Hepatocyte (in vitro differentiated cells): ENCODE measurements around the gene ZMYM2. TPM values are rescaled to one million over a fixed set of nuclear protein-coding genes. Genes with fewer than 3 reads are reported as not detected.

Source experiments
- DNase-seq: peaks from one replicate; pipeline ENCODE4 v3.0.0-alpha.2; 2016; ENCODE audit warnings: low spot score
- H2AFZ ChIP-seq: fragments of 200-600 bp; sonication (generic); 2 replicates; pipeline ENCODE4 v1.6.0; 2016; ENCODE audit warnings: antibody characterized with exemption, mild to moderate bottlenecking
- H3K27ac ChIP-seq: fragments of 200-600 bp; sonication (generic); 2 replicates; pipeline ENCODE4 v1.5.1; 2016; ENCODE audit warnings: mild to moderate bottlenecking
- H3K27me3 ChIP-seq: fragments of 200-600 bp; sonication (generic); 2 replicates; pipeline ENCODE4 v1.6.1; 2016
- H3K36me3 ChIP-seq: fragments of 200-600 bp; sonication (generic); replicated peaks from 2 replicates; pipeline ENCODE4 v1.5.1; 2016; ENCODE audit warnings: low read depth; ENCODE audit not compliant: insufficient read depth
- H3K4me1 ChIP-seq: fragments of 200-600 bp; sonication (generic); 2 replicates; pipeline ENCODE4 v1.5.1; 2016; ENCODE audit warnings: mild to moderate bottlenecking, moderate library complexity; ENCODE audit not compliant: insufficient read depth
- H3K4me2 ChIP-seq: fragments of 200-600 bp; sonication (generic); 2 replicates; pipeline ENCODE4 v1.6.0; 2016
- H3K4me3 ChIP-seq: fragments of 200-600 bp; sonication (generic); 2 replicates; pipeline ENCODE4 v1.5.1; 2016; ENCODE audit warnings: mild to moderate bottlenecking
- H3K79me2 ChIP-seq: fragments of 200-600 bp; sonication (generic); 2 replicates; pipeline ENCODE4 v1.6.0; 2017; ENCODE audit warnings: mild to moderate bottlenecking
- H3K9me2 ChIP-seq: fragments of 200-600 bp; sonication (generic); replicated peaks from 2 replicates; pipeline ENCODE4 v1.6.0; 2017; ENCODE audit warnings: mild to moderate bottlenecking; ENCODE audit not compliant: insufficient read depth
- H3K9me3 ChIP-seq: fragments of 200-600 bp; sonication (generic); 2 replicates; pipeline ENCODE4 v1.5.1; 2016; ENCODE audit warnings: low read depth, mild to moderate bottlenecking
- H4K20me1 ChIP-seq: fragments of 200-600 bp; sonication (generic); 2 replicates; pipeline ENCODE4 v1.6.0; 2016; ENCODE audit warnings: mild to moderate bottlenecking; ENCODE audit not compliant: insufficient read depth, poor library complexity, severe bottlenecking
- CTCF ChIP-seq: fragments of 200-600 bp; sonication (generic); IDR thresholded peaks from 2 replicates; pipeline ENCODE4 v1.5.1; 2016; ENCODE audit warnings: antibody characterized with exemption, mild to moderate bottlenecking; ENCODE audit not compliant: poor library complexity
- EZH2 ChIP-seq: fragments of 200-600 bp; sonication (generic); IDR thresholded peaks from 2 replicates; pipeline ENCODE4 v1.6.1; 2016; ENCODE audit warnings: antibody characterized with exemption, mild to moderate bottlenecking, borderline replicate concordance
- EZH2phosphoT487 ChIP-seq: fragments of 200-600 bp; sonication (generic); IDR thresholded peaks from one replicate; pipeline ENCODE4 v1.6.1; 2018; ENCODE audit warnings: antibody characterized with exemption, mild to moderate bottlenecking, low read depth, moderate library complexity; ENCODE audit not compliant: unreplicated experiment, severe bottlenecking
- WGBS: methylation state at CpG from one replicate; pipeline ENCODE4 v1.1.6; 2016; ENCODE audit warnings: low lambda C conversion rate; ENCODE audit errors: missing lambda C conversion rate; 5-methylcytosine and 5-hydroxymethylcytosine counted together
- polyA plus RNA-seq: library from polyadenylated mRNA; unstranded; fragments of >200 nt; fragmentation: Nextera tagmentation; extraction: Ambion mirVana; gene quantifications from 2 replicates; pipeline ENCODE4 v1.2.1, GENCODE V29; 2016
- total RNA-seq: library from RNA; depleted of rRNA; stranded (reverse); fragments of >200 nt; gene quantifications from 2 replicates; pipeline ENCODE4 v1.2.3, GENCODE V29; 2014

ZMYM2 gene
- total and polyA plus RNA-seq, 2 experiments from 2014 or later = 25.2 to 91.1 TPM

- H2AFZ ChIP-seq = no peak overlapping the region
- H3K4me2 ChIP-seq = peak overlapping the region; percentile 99
- no peaks in the 10 kb centered on the region for H3K79me2 ChIP-seq
- no peak overlapping the region for H3K4me3 ChIP-seq
- no peaks in the 10 kb centered on the region for H3K9me3 ChIP-seq
- H3K27me3 ChIP-seq = no peaks in the 10 kb centered on the region
- no peaks in the 10 kb centered on the region for H3K36me3 ChIP-seq
- H3K27ac ChIP-seq = no peak overlapping the region
- no peak for DNase-seq
- TF ChIP-seq CTCF (no peak), EZH2phosphoT487 (no peak), EZH2 (no peak)
- 83% methylated on average over 16 of the region's 16 CpGs for WGBS
- no peaks in the 10 kb centered on the region for H4K20me1 ChIP-seq
- no peaks in the 10 kb centered on the region for H3K9me2 ChIP-seq
- H3K4me1 ChIP-seq = peaks cover 5% of the 10 kb centered on the region
Measured at GRCh38 chr13:20126541-20127261, 168.2 kb downstream of the ZMYM2 start.

DNA sequence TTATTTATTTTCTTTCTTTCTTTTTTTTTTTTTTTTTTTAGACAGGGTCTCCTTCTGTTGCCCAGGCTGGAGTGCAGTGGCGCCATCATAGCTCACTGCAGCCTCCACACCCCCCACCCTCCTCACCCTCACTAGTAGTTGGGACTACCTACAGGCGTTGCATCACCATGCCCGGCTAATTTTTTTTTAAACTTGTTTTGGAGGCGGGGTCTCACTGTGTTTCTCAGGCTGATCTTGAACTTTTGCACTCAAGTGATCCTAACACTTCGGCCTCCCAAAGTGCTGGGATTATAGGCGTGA lies 168.7 kb downstream of the ZMYM2 start:
- Histone ChIP-seq H3K27ac (peak overlapping the region; percentile 95), H2AFZ (peak overlapping the region; percentile 99), H3K9me2 (no peaks in the 10 kb centered on the region), H3K27me3 (no peaks in the 10 kb centered on the region), H3K4me3 (peak overlapping the region; percentile 82), H3K36me3 (no peaks in the 10 kb centered on the region), H3K4me2 (peak overlapping the region; percentile 99), H4K20me1 (no peaks in the 10 kb centered on the region), H3K79me2 (no peaks in the 10 kb centered on the region), H3K9me3 (no peaks in the 10 kb centered on the region), H3K4me1 (peaks cover 5% of the 10 kb centered on the region)
- 51% methylated on average over 6 of the region's 6 CpGs for WGBS
- TF ChIP-seq EZH2phosphoT487 = no peak
- no peak for TF ChIP-seq EZH2
- no peak for TF ChIP-seq CTCF
- DNase-seq = no peak

- H4K20me1 ChIP-seq = no peaks in the 10 kb centered on the region
- H3K4me3 ChIP-seq = peak overlapping the region; percentile 82
- no peaks in the 10 kb centered on the region for H3K36me3 ChIP-seq
- peak overlapping the region; percentile 99 for H3K4me2 ChIP-seq
- peak overlapping the region; percentile 99 for H2AFZ ChIP-seq
- peak; percentile 81 for DNase-seq
- H3K27me3 ChIP-seq = no peaks in the 10 kb centered on the region
- H3K9me3 ChIP-seq = no peaks in the 10 kb centered on the region
- H3K9me2 ChIP-seq = no peaks in the 10 kb centered on the region
- H3K27ac ChIP-seq = peak overlapping the region; percentile 95
- 1% methylated on average over 71 of the region's 82 CpGs for WGBS
- no peaks in the 10 kb centered on the region for H3K79me2 ChIP-seq
- peaks cover 5% of the 10 kb centered on the region for H3K4me1 ChIP-seq
- TF ChIP-seq EZH2 = no peak
- TF ChIP-seq CTCF = peak; percentile 57
Measured at GRCh38 chr13:20127562-20128458, 169.3 kb downstream of the ZMYM2 start.
